H1 (cell line): ENCODE data around the gene RMRP. TPM values are rescaled to one million over a fixed set of nuclear protein-coding genes. Genes with fewer than 3 reads are reported as not detected.
A peak's percentile ranks its signal among the peaks of the same experiment; 100 is the strongest.

Experiments used
- CTCF ChIA-PET: fragments of 300-600 bp; sonication (Branson Sonifier 250); formaldehyde crosslinking; loops from one replicate; lab custom pipeline; 2021; ENCODE audit not compliant: partially characterized antibody; lab: Charles Lee
- POLR2A ChIA-PET: fragments of 300-600 bp; sonication (Branson Sonifier 250); formaldehyde crosslinking; loops from one replicate; lab custom pipeline; 2021; ENCODE audit warnings: inconsistent platforms; ENCODE audit not compliant: partially characterized antibody; lab: Charles Lee
- DNase-seq, 2 experiments: peaks; one replicate each; pipeline versions ENCODE4 v3.0.0 to v3.0.0-alpha.2; 2010 to 2022; ENCODE audit warnings: low spot score in 2 of 2, low read depth in 1 of 2, mixed read lengths in 1 of 2
- FAIRE-seq: peaks from 2 replicates; lab custom pipeline; 2011; peaks lifted over from hg19 to GRCh38; lab: Jason Lieb, UNC
- H2AFZ ChIP-seq: 2 replicates; pipeline ENCODE4 v1.8.1; 2012; ENCODE audit warnings: low read length, inconsistent platforms
- H2AK5ac ChIP-seq: 2 replicates; pipeline ENCODE4 v1.6.1; 2013; ENCODE audit warnings: low read depth, low read length
- H2BK120ac ChIP-seq: replicated peaks from 2 replicates; pipeline ENCODE3; 2013; ENCODE audit warnings: low read depth, low read length, inconsistent platforms
- H2BK12ac ChIP-seq: 2 replicates; pipeline ENCODE4 v1.6.1; 2013; ENCODE audit warnings: low read depth, low read length
- H2BK15ac ChIP-seq: 2 replicates; pipeline ENCODE4 v1.6.1; 2013; ENCODE audit warnings: low read length
- H2BK20ac ChIP-seq: 2 replicates; pipeline ENCODE4 v1.6.1; 2013; ENCODE audit warnings: low read length
- H2BK5ac ChIP-seq: 2 replicates; pipeline ENCODE4 v1.6.1; 2013; ENCODE audit warnings: low read depth, low read length
- H3K14ac ChIP-seq: 2 replicates; pipeline ENCODE4 v1.6.1; 2013; ENCODE audit warnings: inconsistent platforms; ENCODE audit not compliant: insufficient read length
- H3K18ac ChIP-seq: 2 replicates; pipeline ENCODE4 v1.6.1; 2013; ENCODE audit warnings: low read length; ENCODE audit errors: extremely low read depth
- H3K23ac ChIP-seq: 2 replicates; pipeline ENCODE4 v1.6.1; 2013; ENCODE audit warnings: inconsistent platforms; ENCODE audit not compliant: insufficient read length
- H3K23me2 ChIP-seq: 2 replicates; pipeline ENCODE4 v1.6.1; 2013; ENCODE audit warnings: low read depth, low read length
- H3K27ac ChIP-seq: 2 replicates; pipeline ENCODE4 v1.6.1; 2011; ENCODE audit warnings: low read depth, low read length, inconsistent platforms
- H3K27me3 ChIP-seq, 4 experiments: replicated peaks in 1 of 4; 1 replicate in 1 of 4; 2 replicates in 3 of 4; pipeline versions ENCODE4 v1.6.1 to v1.8.1; 2011 to 2013; ENCODE audit warnings: low read length in 3 of 4, mild to moderate bottlenecking in 3 of 4, inconsistent platforms in 2 of 4, mixed read lengths in 2 of 4, moderate library complexity in 1 of 4; ENCODE audit not compliant: control insufficient read depth in 3 of 4, insufficient read depth in 3 of 4; ENCODE audit errors: extremely low read depth in 1 of 4
- H3K36me3 ChIP-seq, 4 experiments: 2 replicates each; pipeline versions ENCODE4 v1.6.1 to v1.8.1; 2011 to 2013; ENCODE audit warnings: mild to moderate bottlenecking in 4 of 4, low read length in 3 of 4, moderate library complexity in 2 of 4, control low read depth in 1 of 4, inconsistent platforms in 1 of 4; ENCODE audit not compliant: insufficient read depth in 4 of 4, control insufficient read depth in 2 of 4
- H3K4ac ChIP-seq: replicated peaks from 2 replicates; pipeline ENCODE3; 2013; ENCODE audit warnings: low read length, low read depth, mixed read lengths, inconsistent platforms; ENCODE audit not compliant: insufficient read length
- H3K4me1 ChIP-seq, 4 experiments: replicated peaks in 1 of 4; 1 replicate in 1 of 4; 2 replicates in 3 of 4; pipeline versions ENCODE4 v1.6.1 to v1.8.1; 2011 to 2013; ENCODE audit warnings: low read length in 3 of 4, inconsistent platforms in 2 of 4, mixed read lengths in 1 of 4; ENCODE audit not compliant: insufficient read depth in 4 of 4, control insufficient read depth in 3 of 4
- H3K4me2 ChIP-seq, 2 experiments: 2 replicates each; pipeline versions ENCODE4 v1.6.1 to v1.8.1; 2011 to 2013; ENCODE audit warnings: low read depth in 2 of 2, low read length in 2 of 2, control low read depth in 1 of 2, inconsistent platforms in 1 of 2, mild to moderate bottlenecking in 1 of 2; ENCODE audit not compliant: insufficient read depth in 1 of 2
- H3K4me3 ChIP-seq, 4 experiments: fragments of 200-600, 300-600 bp in 1 of 4; sonication (generic), shearing (Covaris generic), sonication (Bioruptor Twin) in 1 of 4; 2 replicates each; pipeline versions ENCODE4 v1.5.1 to v1.8.1; 2011 to 2016; ENCODE audit warnings: low read length in 4 of 4, low read depth in 3 of 4, control low read depth in 2 of 4, inconsistent platforms in 2 of 4, mild to moderate bottlenecking in 2 of 4, mixed read lengths in 1 of 4, moderate library complexity in 1 of 4; ENCODE audit not compliant: insufficient read depth in 2 of 4; ENCODE audit errors: extremely low read depth in 1 of 4
- H3K56ac ChIP-seq: replicated peaks from 2 replicates; pipeline ENCODE3; 2013; ENCODE audit warnings: low read depth, mild to moderate bottlenecking, mixed read lengths, low read length, inconsistent platforms; ENCODE audit not compliant: insufficient read length
- H3K79me1 ChIP-seq: 2 replicates; pipeline ENCODE4 v1.6.1; 2013; ENCODE audit warnings: low read depth, low read length, control low read depth
- H3K79me2 ChIP-seq, 2 experiments: 2 replicates each; pipeline versions ENCODE4 v1.6.1 to v1.8.1; 2012 to 2013; ENCODE audit warnings: low read length in 2 of 2, mild to moderate bottlenecking in 2 of 2, inconsistent platforms in 1 of 2; ENCODE audit not compliant: insufficient read depth in 2 of 2, control insufficient read depth in 1 of 2
- H3K9ac ChIP-seq, 4 experiments: replicated peaks in 1 of 4; 1 replicate in 1 of 4; 2 replicates in 3 of 4; pipeline versions ENCODE4 v1.6.1 to v1.8.1; 2011 to 2013; ENCODE audit warnings: low read depth in 3 of 4, low read length in 3 of 4, control low read depth in 2 of 4, mild to moderate bottlenecking in 2 of 4, moderate library complexity in 2 of 4, inconsistent platforms in 1 of 4; ENCODE audit errors: extremely low read depth in 1 of 4
- H3K9me3 ChIP-seq, 2 experiments: 2 replicates each; pipeline versions ENCODE4 v1.6.1 to v1.8.1; 2012 to 2013; ENCODE audit warnings: mild to moderate bottlenecking in 2 of 2, moderate library complexity in 2 of 2, control low read depth in 1 of 2, inconsistent platforms in 1 of 2, low read depth in 1 of 2, low read length in 1 of 2, mixed read lengths in 1 of 2; ENCODE audit not compliant: insufficient read depth in 2 of 2
- H4K20me1 ChIP-seq, 2 experiments: replicated peaks in 1 of 2; 2 replicates each; pipeline versions ENCODE3 to v1.8.1; 2011 to 2013; ENCODE audit warnings: inconsistent platforms in 2 of 2, low read length in 2 of 2, mild to moderate bottlenecking in 1 of 2; ENCODE audit not compliant: insufficient read depth in 2 of 2, control insufficient read depth in 1 of 2
- H4K5ac ChIP-seq: 2 replicates; pipeline ENCODE4 v1.6.1; 2013; ENCODE audit warnings: low read length, low read depth, mixed read lengths, inconsistent platforms; ENCODE audit not compliant: insufficient read length
- H4K8ac ChIP-seq: 2 replicates; pipeline ENCODE4 v1.8.0; 2013; ENCODE audit warnings: mild to moderate bottlenecking, moderate library complexity, low read length, inconsistent platforms; ENCODE audit not compliant: insufficient read depth; ENCODE audit errors: extremely low read depth
- H4K91ac ChIP-seq: replicated peaks from 2 replicates; pipeline ENCODE3; 2013; ENCODE audit warnings: low read length, mixed read lengths, inconsistent platforms; ENCODE audit not compliant: insufficient read length
- POLR2A ChIP-seq, 2 experiments: IDR thresholded peaks; 1 replicate in 1 of 2; 2 replicates in 1 of 2; pipeline ENCODE4 v1.6.1; 2011; ENCODE audit warnings: low read depth in 2 of 2, low read length in 2 of 2, mild to moderate bottlenecking in 2 of 2; ENCODE audit errors: control extremely low read depth in 1 of 2
- TCF12 ChIP-seq: IDR thresholded peaks from 2 replicates; pipeline ENCODE4 v1.6.1; 2011; ENCODE audit warnings: low read depth, mild to moderate bottlenecking, low read length
- WGBS, 2 experiments: shearing (Covaris generic) in 1 of 2; methylation state at CpG; one replicate each; pipeline versions ENCODE4 v1.1.6 to v1.1.7; 2013 to 2015; ENCODE audit warnings: low lambda C conversion rate in 2 of 2, mixed read lengths in 2 of 2, inconsistent platforms in 1 of 2, low coverage in 1 of 2, missing lambda C conversion rate in 1 of 2; ENCODE audit not compliant: insufficient replicate concordance in 2 of 2, insufficient coverage in 1 of 2, insufficient read length in 1 of 2; ENCODE audit errors: extremely low coverage in 1 of 2, missing lambda C conversion rate in 1 of 2; 5-methylcytosine and 5-hydroxymethylcytosine counted together
- polyA plus RNA-seq, 7 experiments: library from polyadenylated mRNA; depleted of rRNA in 3 of 7; stranded (reverse) in 5 of 7; unstranded in 2 of 7; fragments of >200 nt in 5 of 7; fragments of 200-250 nt in 2 of 7; gene quantifications; 1 replicate in 5 of 7; 2 replicates in 1 of 7; 4 replicates in 1 of 7; pipeline versions ENCODE4 v1.2.1 to v1.2.3, GENCODE V29; 2011 to 2013; ENCODE audit warnings: missing spikeins in 2 of 7, mixed read lengths in 2 of 7
- total RNA-seq: library from RNA; stranded (reverse); fragmentation: NEBNext Ultra II Directional; extraction: Animal tissue kit (Norgen Biotek cat#: 25700); gene quantifications from 2 replicates; pipeline ENCODE4 v1.2.1, GENCODE V29; 2021

Gene RMRP
- total and polyA plus RNA-seq, 2 of the 8 experiments (the other 6 are each of a cell fraction or from before 2014, with no cell fraction given) = 169 to 14,987 TPM

GRCh38 chr9:35682520-35683315 is 24.9 kb upstream of the RMRP start:
- WGBS, 2 experiments = 92% methylated on average over 7 of the region's 10 CpGs; no CpG with 5 or more reads in 1 of the 2 experiments
- H4K91ac ChIP-seq = no peak overlapping the region
- peaks cover 14 to 44% (median 31%) of the 10 kb centered on the region in 4 experiments for H3K36me3 ChIP-seq

More at GRCh38 chr9:35682520-35683315, 24.9 kb upstream of the RMRP start:
- no peak overlapping the region for H2BK120ac ChIP-seq
- no peak for TF ChIP-seq TCF12
- peak in 1 of 2 experiments; percentile 26; a peak in 2 of 3 replicates for TF ChIP-seq POLR2A (IDR thresholded peaks at IDR 0.05; ENCODE audit: control extremely low read depth in 1 of 2, low read depth in 2 of 2, low read length in 2 of 2)
- TF ChIP-seq, all 59 proteins: peak for 1
- peaks cover 7 to 8% of the 10 kb centered on the region in 2 experiments for H4K20me1 ChIP-seq
- no peak overlapping the region for H3K56ac ChIP-seq
- no peak overlapping the region for H2BK15ac ChIP-seq
- H3K23me2 ChIP-seq = no peaks in the 10 kb centered on the region
- H3K23ac ChIP-seq = no peak overlapping the region
- H3K4me3 ChIP-seq = no peak overlapping the region
- H3K4me1 ChIP-seq = peaks cover 0 to 6% (median 2%) of the 10 kb centered on the region in 4 experiments; a peak in 3 of 7 replicates
- ChIA-PET POLR2A (interaction anchor here (1.3 to 8.4 kb wide), 7 partner anchors 7 to 30 kb away, joined by 3 to 55 read pairs (median 6); partner anchors contain the start of genes ARHGEF39, CA9, CCDC107 and RMRP), CTCF (interaction anchor here (0.9 to 1.7 kb wide), 10 partner anchors 11 to 68 kb away, joined by 3 to 14 read pairs (median 4); partner anchors contain the start of gene ARHGEF39)
- H3K4me2 ChIP-seq = no peak overlapping the region
- no peak overlapping the region for H2BK20ac ChIP-seq
- DNase-seq (no peak), FAIRE-seq (no peak)
- no peak overlapping the region for H2AFZ ChIP-seq
- no peaks in the 10 kb centered on the region for H3K27me3 ChIP-seq
- H2BK12ac ChIP-seq = no peak overlapping the region
- peaks cover 0 to 6% of the 10 kb centered on the region in 2 experiments; a peak in 1 of 4 replicates for H3K79me2 ChIP-seq
- no peak overlapping the region for H4K8ac ChIP-seq
- no peak overlapping the region for H3K14ac ChIP-seq
- H4K5ac ChIP-seq = no peak overlapping the region
- no peaks in the 10 kb centered on the region for H3K9me3 ChIP-seq
- H2AK5ac ChIP-seq = no peak overlapping the region
- H3K79me1 ChIP-seq = no peaks in the 10 kb centered on the region; the same call in 1 of the 2 replicates
- H3K9ac ChIP-seq = no peak overlapping the region
- H3K4ac ChIP-seq = no peak overlapping the region
- no peak overlapping the region for H3K18ac ChIP-seq
- H2BK5ac ChIP-seq = no peak overlapping the region
- no peak overlapping the region for H3K27ac ChIP-seq
